Measurements from ENCODE around the gene RNASEH2C. TPM values are rescaled to one million over a fixed set of nuclear protein-coding genes. Genes with fewer than 3 reads are reported as not detected.

RNASEH2C gene
- total and polyA plus RNA-seq, 2 of the 4 experiments (the other 2 are of a cell fraction), result 34.8 to 40.0 TPM

GRCh38 chr11:65708451-65708850, 12.1 kb downstream of the RNASEH2C start:
- Histone ChIP-seq H2BK15ac (ENCODE audit: low read depth, low read length) (no peak overlapping the region), H2BK20ac (ENCODE audit: low read depth, low read length) (no peak overlapping the region), H4K8ac (ENCODE audit: low read depth in 2 of 2, low read length in 2 of 2) (no peak overlapping the region), H3K27ac (ENCODE audit: insufficient read depth, low read length) (no peak overlapping the region), H3K36me3 (ENCODE audit: control insufficient read depth, insufficient read depth, low read length) (peaks cover 3% of the 10 kb centered on the region), H3K4me1 (ENCODE audit: control insufficient read depth, insufficient read depth, low read length) (no peaks in the 10 kb centered on the region; the same call in 1 of the 2 replicates), H4K20me1 (ENCODE audit: insufficient read depth, low read length) (peaks cover 4% of the 10 kb centered on the region; the same call in 1 of the 2 replicates), H2AFZ (replicated peaks; ENCODE audit: low read length, poor library complexity) (no peak overlapping the region), H2BK120ac (ENCODE audit: low read depth, low read length) (no peak overlapping the region), H3K79me1 (ENCODE audit: low read depth in 1 of 2, low read length in 2 of 2) (peaks cover 8 to 16% of the 10 kb centered on the region in 2 experiments), H3K27me3 (ENCODE audit: control insufficient read depth, insufficient read depth, low read length) (peaks cover 6% of the 10 kb centered on the region), H3K56ac (ENCODE audit: extremely low read depth, insufficient read depth, low read length) (no peak overlapping the region), H3K23ac (ENCODE audit: low read depth, low read length) (no peak overlapping the region), H2AK9ac (replicated peaks; ENCODE audit: low read depth, low read length, poor library complexity) (no peak overlapping the region), H3K14ac (replicated peaks; ENCODE audit: low read depth, low read length) (no peak overlapping the region), H3K4me2 (ENCODE audit: low read depth, low read length) (no peak overlapping the region), H3K9ac (ENCODE audit: low read depth, low read length) (no peak overlapping the region), H2BK5ac (ENCODE audit: low read depth, low read length, poor library complexity, severe bottlenecking) (no peak overlapping the region), H3K4me3 (ENCODE audit: insufficient read depth, low read depth, low read length) (no peak overlapping the region), H3K9me3 (ENCODE audit: control insufficient read depth, insufficient read depth, low read length) (no peaks in the 10 kb centered on the region), H3K18ac (ENCODE audit: low read depth, low read length) (no peak overlapping the region), H4K5ac (ENCODE audit: low read depth, low read length) (no peak overlapping the region), H3K4ac (ENCODE audit: low read depth, low read length) (no peak overlapping the region), H2AK5ac (ENCODE audit: low read depth, low read length) (no peak overlapping the region), H4K91ac (ENCODE audit: insufficient read depth, low read depth, low read length) (no peak overlapping the region), H3K9me1 (ENCODE audit: insufficient read depth, low read length) (no peaks in the 10 kb centered on the region)
- TF ChIP-seq NFE2L2 (IDR thresholded peaks at IDR 0.05; ENCODE audit: low read depth, low read length), result no peak
- no peak for TF ChIP-seq MAFK (IDR thresholded peaks at IDR 0.05; ENCODE audit: low read depth, low read length)
- no peak for TF ChIP-seq POLR2A (IDR thresholded peaks at IDR 0.05; ENCODE audit: low read depth, low read length)
- TF ChIP-seq RFX5 (IDR thresholded peaks at IDR 0.05; ENCODE audit: low read depth, low read length), result no peak
- no peak for TF ChIP-seq SMC3 (IDR thresholded peaks at IDR 0.05; ENCODE audit: low read depth, low read length)
- TF ChIP-seq USF2 (IDR thresholded peaks at IDR 0.05; ENCODE audit: low read depth, low read length), result no peak
- no peak for TF ChIP-seq CTCF (conservative IDR thresholded peaks at IDR 0.05; ENCODE audit: low read depth, low read length)
- no peak for TF ChIP-seq RAD21 (IDR thresholded peaks at IDR 0.05; ENCODE audit: low read length)
- no peak for TF ChIP-seq MAZ (IDR thresholded peaks at IDR 0.05; ENCODE audit: borderline replicate concordance, low read depth, low read length)
- TF ChIP-seq ELK1 (IDR thresholded peaks at IDR 0.05; ENCODE audit: borderline replicate concordance, low read depth, low read length), result no peak
- TF ChIP-seq CHD1 (IDR thresholded peaks at IDR 0.05; ENCODE audit: low read depth, low read length), result no peak
- TF ChIP-seq RCOR1 (IDR thresholded peaks at IDR 0.05; ENCODE audit: insufficient replicate concordance, low read length), result no peak
- TF ChIP-seq CEBPB (IDR thresholded peaks at IDR 0.05; ENCODE audit: low read depth, low read length), result no peak
- TF ChIP-seq MXI1 (IDR thresholded peaks at IDR 0.05; ENCODE audit: borderline replicate concordance, low read depth, low read length), result no peak
- TF ChIP-seq BHLHE40 (IDR thresholded peaks at IDR 0.05; ENCODE audit: low read depth, low read length), result no peak
- no peak for TF ChIP-seq FOS (IDR thresholded peaks at IDR 0.05; ENCODE audit: low read depth, low read length)
- ChIA-PET CTCF (no interaction called here), POLR2A (ENCODE audit: unreplicated experiment) (no interaction called here)
- in situ Hi-C loops (cut with MboI; ENCODE audit: low sequenced_read_pairs) (no loop called here), dilution Hi-C loops (cut with HindIII; ENCODE audit: low sequenced_read_pairs, unreplicated experiment) (no loop called here), intact Hi-C loops (cut with micrococcal nuclease) (no loop called here)
- no CpG with 5 or more reads among the region's 5 CpGs for WGBS, 2 experiments (ENCODE audit: extremely low coverage in 2 of 2, insufficient read length in 1 of 2)
- BruUV-seq (replicated peaks), result no TSS peak
- ATAC-seq (ENCODE audit: low read depth), result no peak
- DNase-seq, result no peak

Measured in IMR-90 (cell line).